Ecto neural progenitor cell (in vitro differentiated cells): Measurements from ENCODE around the gene RUSF1.
"Not testable (repeated sequence)": the region's sequence is repeated elsewhere in the genome, so short reads cannot be mapped to it uniquely, and the experiment has no call there.

Experiments used
- DNase-seq: peaks from one replicate; pipeline ENCODE4 v3.0.0-alpha.2; 2018; ENCODE audit warnings: low spot score

Gene RUSF1

DNA sequence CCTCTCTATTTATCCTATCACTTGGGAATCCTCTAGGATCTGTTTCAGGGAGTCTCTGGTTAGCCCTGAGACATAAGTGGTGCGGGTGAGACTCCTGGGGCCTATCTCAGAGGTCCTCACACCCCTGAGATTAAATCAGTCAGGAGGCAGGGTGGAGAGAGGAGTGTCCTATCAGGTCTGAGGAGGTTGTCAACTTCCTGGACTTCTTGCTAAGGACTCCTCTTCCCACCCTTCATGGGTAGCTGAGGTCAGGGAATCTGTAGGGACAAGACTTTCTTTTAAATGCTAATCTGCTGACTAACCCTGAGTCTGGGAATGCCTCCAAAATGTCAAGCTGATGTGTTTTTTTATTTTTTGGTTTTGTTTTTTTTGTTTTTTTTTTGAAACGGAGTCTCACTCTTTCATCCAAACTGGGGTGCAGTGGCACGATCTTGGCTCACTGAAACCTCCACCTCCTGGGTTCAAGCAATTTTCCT, 55.5 kb downstream of the RUSF1 start:
- no peak for DNase-seq

DNA sequence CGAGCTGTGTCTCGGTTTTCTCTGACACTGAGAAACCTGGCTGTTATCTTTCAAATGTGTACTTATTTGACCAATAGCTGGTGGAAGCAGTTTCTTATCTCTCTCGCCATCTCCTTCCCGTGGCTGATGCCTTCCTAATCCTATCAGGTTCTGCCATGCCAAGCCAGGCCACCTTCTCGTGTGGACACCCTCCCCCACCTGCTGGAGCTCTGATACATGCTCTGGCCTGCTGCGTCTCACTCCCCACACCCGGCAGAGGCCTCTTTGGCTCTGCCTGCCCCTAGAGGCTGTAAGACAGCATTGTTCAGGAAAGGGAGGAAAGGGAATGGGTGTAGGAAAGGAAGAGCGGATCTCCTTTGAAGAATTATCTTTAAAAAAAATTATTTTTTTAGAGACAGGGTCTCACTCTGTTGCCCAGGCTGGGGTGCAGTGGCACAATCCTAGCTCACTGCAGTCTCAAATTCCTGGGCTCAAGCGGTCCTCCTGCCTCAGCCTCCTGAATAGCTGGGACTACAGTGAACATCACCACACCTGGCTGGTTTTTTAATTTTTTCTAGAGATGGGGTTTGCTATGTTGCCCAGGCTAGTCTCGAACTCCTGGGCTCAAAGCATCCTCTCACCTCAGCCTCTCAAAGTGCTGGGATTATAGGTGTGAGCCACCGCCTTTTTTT, 56.4 kb downstream of the RUSF1 start:
- DNase-seq = no peak

DNA sequence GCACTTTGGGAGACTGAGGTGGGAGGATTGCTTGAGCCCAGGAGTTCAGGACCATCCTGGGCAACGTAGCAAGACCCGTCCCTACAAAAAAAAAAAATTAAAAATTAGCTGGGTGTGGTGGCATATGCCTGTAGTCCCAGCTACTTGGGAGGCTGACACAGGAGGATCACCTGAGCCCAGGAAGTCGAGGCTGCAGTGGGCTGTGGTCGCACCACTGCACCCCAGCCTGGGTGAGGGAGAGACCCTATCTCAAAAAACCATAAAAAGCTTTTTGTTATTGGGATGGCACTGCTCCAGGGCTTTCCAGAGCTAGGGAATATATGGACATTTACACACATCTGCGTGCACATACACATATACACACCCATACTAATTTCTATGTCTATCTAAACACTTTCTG, 57.0 kb downstream of the RUSF1 start:
- no peak for DNase-seq

DNA sequence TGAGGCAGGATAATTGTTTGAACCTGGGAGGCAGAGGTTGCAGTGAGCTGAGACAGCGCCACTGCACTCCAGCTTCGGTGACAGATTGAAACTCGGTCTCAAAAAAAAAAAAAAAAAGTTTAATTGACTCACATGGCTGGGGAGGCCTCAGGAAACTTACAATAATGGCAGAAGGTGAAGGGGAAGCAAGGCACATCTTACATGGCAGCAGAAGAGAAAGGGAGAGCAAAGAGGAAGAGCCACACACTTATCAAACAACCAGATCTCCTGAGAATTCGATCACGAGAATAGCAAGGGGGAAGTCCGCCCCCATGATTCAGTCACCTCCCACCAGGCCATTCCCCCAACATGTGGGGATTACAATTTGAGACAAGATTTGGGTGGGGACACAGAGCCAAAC, 62.3 kb downstream of the RUSF1 start:
- DNase-seq = not testable (repeated sequence)

DNA sequence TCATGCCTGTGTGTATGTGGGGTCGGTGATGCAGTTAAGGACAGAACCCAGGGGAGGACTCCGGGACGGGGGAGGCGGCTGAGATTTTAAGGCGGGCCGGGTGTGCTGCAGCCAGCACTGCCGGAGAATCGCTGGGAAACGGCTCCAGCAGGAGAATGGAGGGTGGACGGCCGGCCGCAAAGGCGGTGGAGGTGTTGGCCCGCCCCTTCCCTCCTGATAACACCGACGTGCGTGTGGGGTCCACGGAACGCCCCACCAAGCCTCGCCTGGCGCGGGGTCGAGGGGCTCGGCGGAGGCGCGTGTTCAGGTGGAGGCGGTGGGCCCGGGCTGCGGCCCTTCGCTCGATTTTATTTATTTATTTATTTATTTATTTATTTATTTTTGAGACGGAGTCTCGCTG, 66.2 kb downstream of the RUSF1 start:
- DNase-seq = no peak

DNA sequence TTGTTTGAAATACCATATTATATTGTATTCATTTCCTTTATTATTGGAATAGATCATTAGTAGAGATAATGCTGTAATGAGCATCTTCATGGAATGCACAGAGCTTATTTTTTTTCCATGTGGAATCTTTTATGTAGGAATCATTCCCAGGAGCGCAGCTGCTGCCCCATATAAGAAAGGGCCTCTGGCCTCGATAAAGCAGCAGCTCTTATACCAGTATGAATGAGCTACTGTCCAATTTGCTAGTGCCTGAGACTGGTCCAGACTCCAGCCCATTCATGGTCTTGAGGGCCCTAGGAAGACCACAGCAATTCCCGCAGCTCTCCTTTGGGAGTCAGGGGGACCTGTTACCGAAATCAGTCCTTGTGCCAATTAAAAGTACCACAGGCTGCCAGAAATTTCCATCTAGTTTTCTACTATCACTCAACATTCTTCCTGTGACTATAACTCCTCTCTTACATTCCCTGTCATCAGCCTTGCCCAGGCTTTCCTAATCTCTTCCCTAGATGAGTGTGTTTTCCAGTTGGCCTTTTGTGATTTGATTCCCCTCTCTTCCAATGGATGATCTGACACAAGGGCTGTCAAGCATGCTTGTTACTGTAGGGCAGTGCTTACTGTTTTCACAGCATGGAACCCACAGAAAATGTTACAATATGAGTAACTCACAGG, 67.5 kb downstream of the RUSF1 start:
- DNase-seq = no peak

DNA sequence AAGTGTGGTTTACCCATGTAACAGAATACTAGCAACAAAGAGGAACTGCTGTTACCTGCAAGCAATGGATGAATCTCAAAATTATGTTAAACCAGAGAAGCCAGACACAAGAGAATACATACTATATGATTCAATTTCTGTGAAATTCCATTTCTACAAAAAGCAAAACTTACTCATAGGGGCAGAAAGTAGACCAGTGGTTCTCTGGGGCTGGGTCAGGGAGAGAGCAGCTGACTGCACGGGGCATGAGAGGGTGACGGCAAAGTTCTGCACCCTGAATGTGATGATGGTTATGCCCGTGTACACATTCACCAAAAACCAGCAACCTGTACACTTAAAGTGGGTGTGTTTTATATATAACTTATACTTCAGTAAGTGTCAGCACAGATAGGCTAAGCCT, 68.7 kb downstream of the RUSF1 start:
- DNase-seq = no peak
